Hematopoietic multipotent progenitor cell (in vitro differentiated cells): ENCODE results near the gene LRRC52. TPM values are rescaled to one million over a fixed set of nuclear protein-coding genes. Genes with fewer than 3 reads are reported as not detected.

Experiments
- DNase-seq, 3 donors: peaks; one replicate each; pipeline ENCODE4 v3.0.0-alpha.2; 2011 to 2015; ENCODE audit warnings: low read depth in 2 of 3, low spot score in 2 of 3
- total RNA-seq: library from RNA; depleted of rRNA; stranded (reverse); fragments of >200 nt; gene quantifications from one replicate; pipeline ENCODE4 v1.2.3, GENCODE V29; 2012

LRRC52 gene
- total RNA-seq = not detected

GRCh38 chr1:165543532-165544438 is at the start of gene LRRC52:
Gene LRRC52, plus strand, starts transcription at chr1:165544000. Its CDS starts 297 bp downstream, at chr1:165544297.
- no peak for DNase-seq

- DNase-seq = no peak
Measured at GRCh38 chr1:165494949-165495857, 48.6 kb upstream of the LRRC52 start.

- no peak for DNase-seq
Measured at GRCh38 chr1:165495858-165496205, 48.0 kb upstream of the LRRC52 start.

GRCh38 chr1:165496501-165496900 is 47.3 kb upstream of the LRRC52 start:
- DNase-seq = no peak

GRCh38 chr1:165497069-165498013 is 46.5 kb upstream of the LRRC52 start:
- DNase-seq = no peak

GRCh38 chr1:165501330-165501969 is 42.4 kb upstream of the LRRC52 start:
- DNase-seq = no peak

- DNase-seq = no peak
Measured at GRCh38 chr1:165501970-165502348, 41.8 kb upstream of the LRRC52 start.

GRCh38 chr1:165507570-165507969 is 36.2 kb upstream of the LRRC52 start:
- DNase-seq = no peak

- no peak for DNase-seq
Measured at GRCh38 chr1:165508291-165508690, 35.5 kb upstream of the LRRC52 start.

GRCh38 chr1:165512816-165513215 is 31.0 kb upstream of the LRRC52 start:
- DNase-seq = no peak

GRCh38 chr1:165516469-165516868 is 27.3 kb upstream of the LRRC52 start:
- no peak for DNase-seq

- DNase-seq = no peak
Measured at GRCh38 chr1:165520646-165521045, 23.2 kb upstream of the LRRC52 start.

- no peak for DNase-seq
Measured at GRCh38 chr1:165524639-165525285, 19.0 kb upstream of the LRRC52 start.

- DNase-seq = no peak
Measured at GRCh38 chr1:165525708-165526107, 18.1 kb upstream of the LRRC52 start.

GRCh38 chr1:165527251-165528007 is 16.4 kb upstream of the LRRC52 start:
- peak in 2 of 3 donors; percentile 2 to 41 for DNase-seq

- no peak for DNase-seq
Measured at GRCh38 chr1:165531021-165531420, 12.8 kb upstream of the LRRC52 start.

GRCh38 chr1:165532053-165532452 is 11.7 kb upstream of the LRRC52 start:
- DNase-seq = no peak

- DNase-seq = no peak
Measured at GRCh38 chr1:165533254-165533653, 10.5 kb upstream of the LRRC52 start.

- no peak for DNase-seq
Measured at GRCh38 chr1:165536016-165536415, 7.8 kb upstream of the LRRC52 start.
